HFFc6 (cell line): Measurements from ENCODE around the gene SOX10. TPM values are rescaled to one million over a fixed set of nuclear protein-coding genes. Genes with fewer than 3 reads are reported as not detected.
"Not testable (repeated sequence)": the region's sequence is repeated elsewhere in the genome, so short reads cannot be mapped to it uniquely, and the experiment has no call there.

ENCODE experiments used
- DNase-seq: peaks from one replicate; pipeline ENCODE4 v3.0.0-alpha.2; 2018
- H3K27ac Mint-ChIP-seq: 2 replicates; pipeline ENCODE4 v1.8.0; 2020; ENCODE audit warnings: mild to moderate bottlenecking, mixed read lengths
- H3K27me3 Mint-ChIP-seq: 2 replicates; pipeline ENCODE4 v1.8.0; 2021; ENCODE audit warnings: mild to moderate bottlenecking, moderate library complexity, mixed read lengths; ENCODE audit not compliant: insufficient read depth
- H3K36me3 Mint-ChIP-seq: 2 replicates; pipeline ENCODE4 v1.8.0; 2021; ENCODE audit warnings: low read depth, mixed read lengths
- H3K4me1 Mint-ChIP-seq: 2 replicates; pipeline ENCODE4 v1.8.0; 2020; ENCODE audit warnings: low read depth, mixed read lengths
- H3K4me3 Mint-ChIP-seq: 2 replicates; pipeline ENCODE4 v1.8.0; 2020; ENCODE audit warnings: mild to moderate bottlenecking, moderate library complexity, mixed read lengths
- H3K9me3 Mint-ChIP-seq: 2 replicates; pipeline ENCODE4 v1.8.0; 2020; ENCODE audit warnings: mild to moderate bottlenecking, mixed read lengths
- total RNA-seq, 6 experiments: library from RNA; stranded (reverse); fragmentation: NEBNext Ultra II Directional; extraction: Animal tissue kit (Norgen Biotek cat#: 25700); gene quantifications; 2 replicates in 1 of 6; 3 replicates in 5 of 6; pipeline ENCODE4 v1.2.3, GENCODE V29; 2021
- TF ChIP-seq, protein P1 (sequence below): fragments of 200-600 bp; sonication (generic); IDR thresholded peaks from 2 replicates; pipeline ENCODE4 v1.5.0; 2021; ENCODE audit warnings: antibody characterized with exemption, mild to moderate bottlenecking

The SOX10 gene
- total RNA-seq, 6 experiments from 2014 or later: not detected

DNA sequence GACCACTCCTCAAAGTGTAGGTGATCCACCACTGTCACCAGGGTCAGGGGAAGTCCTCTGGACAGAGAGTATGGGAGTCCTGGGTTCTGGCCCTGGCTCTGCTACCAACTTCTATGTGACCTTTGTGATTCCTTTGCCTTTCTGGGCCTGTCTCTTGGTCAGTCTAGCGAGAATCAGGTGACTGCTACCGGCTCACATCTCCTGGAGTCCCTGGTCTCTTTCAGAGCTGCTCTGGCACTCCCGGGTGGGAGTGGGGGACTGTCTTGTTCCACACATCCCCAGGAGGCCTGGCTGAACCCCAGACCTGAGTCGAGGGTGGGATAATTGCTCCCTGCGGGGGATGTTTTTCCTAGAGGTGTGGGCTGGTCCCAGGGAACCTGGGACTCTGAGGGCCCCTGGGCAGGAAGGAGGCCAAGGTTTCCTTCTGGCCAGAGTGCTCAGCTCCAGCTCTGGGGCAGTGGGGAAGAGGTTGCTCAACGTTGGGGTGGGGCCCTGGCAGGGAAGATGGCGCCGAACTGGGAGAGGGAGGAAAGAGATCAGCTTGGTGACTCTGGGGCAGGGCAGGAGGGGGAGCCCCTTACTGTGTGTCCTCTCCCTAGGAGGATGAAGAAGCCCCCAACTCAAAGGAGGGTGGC lies 2.1 kb downstream of the SOX10 start:
- Mint-ChIP-seq H3K9me3 (no peaks in the 10 kb centered on the region), H3K27ac (no peak overlapping the region), H3K36me3 (no peaks in the 10 kb centered on the region), H3K4me1 (no peaks in the 10 kb centered on the region), H3K4me3 (no peak overlapping the region), H3K27me3 (peaks cover 2% of the 10 kb centered on the region; the same call in 1 of the 2 replicates)
- no peak for DNase-seq
- TF ChIP-seq, protein P1, sequence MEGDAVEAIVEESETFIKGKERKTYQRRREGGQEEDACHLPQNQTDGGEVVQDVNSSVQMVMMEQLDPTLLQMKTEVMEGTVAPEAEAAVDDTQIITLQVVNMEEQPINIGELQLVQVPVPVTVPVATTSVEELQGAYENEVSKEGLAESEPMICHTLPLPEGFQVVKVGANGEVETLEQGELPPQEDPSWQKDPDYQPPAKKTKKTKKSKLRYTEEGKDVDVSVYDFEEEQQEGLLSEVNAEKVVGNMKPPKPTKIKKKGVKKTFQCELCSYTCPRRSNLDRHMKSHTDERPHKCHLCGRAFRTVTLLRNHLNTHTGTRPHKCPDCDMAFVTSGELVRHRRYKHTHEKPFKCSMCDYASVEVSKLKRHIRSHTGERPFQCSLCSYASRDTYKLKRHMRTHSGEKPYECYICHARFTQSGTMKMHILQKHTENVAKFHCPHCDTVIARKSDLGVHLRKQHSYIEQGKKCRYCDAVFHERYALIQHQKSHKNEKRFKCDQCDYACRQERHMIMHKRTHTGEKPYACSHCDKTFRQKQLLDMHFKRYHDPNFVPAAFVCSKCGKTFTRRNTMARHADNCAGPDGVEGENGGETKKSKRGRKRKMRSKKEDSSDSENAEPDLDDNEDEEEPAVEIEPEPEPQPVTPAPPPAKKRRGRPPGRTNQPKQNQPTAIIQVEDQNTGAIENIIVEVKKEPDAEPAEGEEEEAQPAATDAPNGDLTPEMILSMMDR: no peak

DNA sequence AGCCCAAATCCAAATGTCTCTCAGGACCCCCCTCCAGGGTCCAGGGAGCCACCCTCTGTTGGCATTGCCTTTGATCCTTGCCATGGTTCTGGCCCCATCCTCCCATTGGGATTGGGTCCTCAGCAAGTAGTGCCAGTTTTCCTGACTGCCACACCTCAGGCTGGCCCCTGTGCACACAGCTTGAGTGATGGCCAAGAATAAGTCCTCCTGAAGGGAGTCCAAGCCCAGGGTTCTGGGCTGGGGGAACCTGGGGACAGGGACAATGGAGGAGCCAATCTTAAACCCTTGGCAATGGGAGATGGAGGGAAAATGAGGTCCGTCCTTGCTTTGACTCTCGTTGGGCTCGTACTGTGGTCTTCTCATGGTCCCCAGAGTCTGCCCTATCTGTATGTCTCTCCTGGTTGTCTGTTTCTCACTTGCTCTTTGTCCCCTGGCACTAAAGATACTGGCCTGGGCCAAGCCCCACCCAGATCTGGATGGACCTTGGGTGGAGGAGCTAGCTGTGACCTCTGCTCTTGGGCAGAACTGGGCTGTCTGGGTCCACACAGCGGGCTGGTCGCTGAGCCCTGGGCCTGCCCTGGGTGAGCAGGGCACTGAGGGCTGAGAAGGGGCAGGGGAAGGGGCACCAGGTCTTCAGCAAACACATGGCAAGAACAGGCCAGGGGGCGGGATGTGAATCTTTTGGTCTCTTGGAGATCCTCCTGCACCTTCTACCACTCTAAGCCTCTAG lies 2.9 kb downstream of the SOX10 start:
- no peaks in the 10 kb centered on the region for H3K4me1 Mint-ChIP-seq
- TF ChIP-seq, protein P1: no peak
- no peak for DNase-seq
- peaks cover 2% of the 10 kb centered on the region; the same call in 1 of the 2 replicates for H3K27me3 Mint-ChIP-seq
- H3K36me3 Mint-ChIP-seq: no peaks in the 10 kb centered on the region
- H3K9me3 Mint-ChIP-seq: no peaks in the 10 kb centered on the region
- no peak overlapping the region for H3K4me3 Mint-ChIP-seq
- no peak overlapping the region for H3K27ac Mint-ChIP-seq

DNA sequence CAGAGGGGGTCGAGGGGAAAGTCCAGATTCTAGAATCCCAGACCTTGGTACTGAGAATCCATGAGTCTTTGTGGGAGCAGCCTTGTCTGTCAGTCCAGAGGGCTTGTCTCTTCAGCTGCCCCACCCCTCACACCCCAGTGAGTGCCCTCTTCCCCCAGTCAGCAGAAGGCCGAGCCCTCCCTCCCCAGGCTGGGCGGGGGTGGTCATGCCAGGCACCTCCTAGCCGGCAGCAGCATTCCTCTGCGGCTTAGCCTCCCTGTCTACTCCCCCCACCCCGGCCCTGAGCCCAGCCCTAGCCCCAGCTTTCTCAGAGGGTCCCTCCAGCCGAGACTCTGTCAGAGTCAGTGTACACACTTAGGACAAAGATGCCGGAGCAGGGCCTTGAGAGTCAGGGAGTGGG lies 4.6 kb downstream of the SOX10 start:
- H3K9me3 Mint-ChIP-seq: no peaks in the 10 kb centered on the region
- DNase-seq: no peak
- no peaks in the 10 kb centered on the region for H3K4me1 Mint-ChIP-seq
- TF ChIP-seq, protein P1: no peak
- H3K4me3 Mint-ChIP-seq: no peak overlapping the region
- no peak overlapping the region for H3K27ac Mint-ChIP-seq
- peaks cover 9% of the 10 kb centered on the region; the same call in 1 of the 2 replicates for H3K36me3 Mint-ChIP-seq
- no peaks in the 10 kb centered on the region for H3K27me3 Mint-ChIP-seq

DNA sequence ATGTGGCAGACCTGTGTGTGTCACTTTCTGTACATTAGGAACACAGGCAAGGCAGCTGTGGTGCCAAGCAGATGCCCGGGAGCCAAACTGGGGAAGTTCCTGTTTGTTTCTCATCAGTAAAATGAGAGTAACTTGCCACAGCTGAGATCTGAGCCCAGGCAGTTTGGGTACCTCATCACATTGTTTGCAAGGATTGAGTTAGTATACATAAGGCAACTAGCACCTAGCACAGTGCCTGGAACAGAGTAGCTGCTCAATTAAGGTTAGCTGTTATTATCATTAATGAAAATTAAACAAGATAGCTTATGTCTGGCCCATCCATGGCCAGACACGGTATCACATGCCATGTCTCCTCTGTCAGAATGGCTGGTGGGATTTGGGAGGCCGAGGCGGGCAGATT lies 7.8 kb downstream of the SOX10 start:
- Mint-ChIP-seq H3K27me3 (peaks cover 2% of the 10 kb centered on the region; the same call in 1 of the 2 replicates), H3K4me3 (no peak overlapping the region), H3K4me1 (no peaks in the 10 kb centered on the region), H3K36me3 (peaks cover 10% of the 10 kb centered on the region; the same call in 1 of the 2 replicates), H3K27ac (no peak overlapping the region), H3K9me3 (no peaks in the 10 kb centered on the region)
- DNase-seq: no peak
- TF ChIP-seq, protein P1: no peak

DNA sequence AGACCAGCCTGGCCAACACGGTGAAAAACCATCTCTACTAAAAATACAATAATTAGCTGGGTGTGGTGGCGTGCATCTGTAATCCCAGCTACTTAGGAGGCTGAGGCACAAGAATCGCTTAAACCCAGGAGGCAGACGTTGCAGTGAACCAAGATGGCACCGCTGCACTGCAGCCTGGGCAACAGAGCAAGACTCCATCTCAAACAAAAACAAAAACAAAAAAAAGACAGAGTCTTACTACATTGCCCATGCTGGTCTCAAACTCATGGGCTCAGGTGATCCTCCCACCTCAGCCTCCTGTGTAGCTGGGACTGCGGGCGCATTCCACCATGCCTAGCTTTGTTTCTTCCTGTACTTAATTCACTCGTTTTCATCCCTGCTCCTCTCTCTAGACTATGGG lies 8.3 kb downstream of the SOX10 start:
- not testable (repeated sequence) for H3K27ac Mint-ChIP-seq
- peaks cover 10% of the 10 kb centered on the region; the same call in 1 of the 2 replicates for H3K36me3 Mint-ChIP-seq

DNA sequence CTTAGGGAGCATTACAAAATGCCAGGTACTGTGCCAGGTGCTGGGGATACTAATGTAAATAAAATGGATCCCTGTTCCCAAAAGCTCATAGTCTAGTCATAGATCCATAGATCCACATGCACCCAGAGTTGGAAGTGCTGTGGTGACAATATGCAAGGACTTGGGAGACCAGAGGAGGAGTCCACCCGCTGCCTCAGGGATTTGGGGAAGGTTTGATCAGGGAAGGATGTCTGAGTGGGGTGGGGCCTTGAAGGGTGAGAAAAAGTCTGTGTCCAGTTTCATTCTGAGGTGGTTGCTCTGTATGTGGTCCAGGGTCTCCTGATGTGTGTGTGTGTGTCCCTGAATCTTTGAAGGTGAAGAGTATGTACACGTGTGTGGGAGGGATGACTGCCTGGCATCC lies 9.2 kb downstream of the SOX10 start:
- H3K36me3 Mint-ChIP-seq: peaks cover 10% of the 10 kb centered on the region; the same call in 1 of the 2 replicates
- no peaks in the 10 kb centered on the region for H3K9me3 Mint-ChIP-seq
- no peak overlapping the region for H3K27ac Mint-ChIP-seq
- no peak overlapping the region for H3K4me3 Mint-ChIP-seq
- peaks cover 2% of the 10 kb centered on the region; the same call in 1 of the 2 replicates for H3K27me3 Mint-ChIP-seq
- H3K4me1 Mint-ChIP-seq: no peaks in the 10 kb centered on the region
- no peak for DNase-seq
- TF ChIP-seq, protein P1: no peak

More for the DNA sequence above, 8.3 kb downstream of the SOX10 start:
- H3K9me3 Mint-ChIP-seq, H3K4me3 Mint-ChIP-seq, H3K27me3 Mint-ChIP-seq, H3K4me1 Mint-ChIP-seq, DNase-seq: not testable (repeated sequence)
